Inflammatory macrophage (primary cell): ENCODE measurements around the gene GCDH.
"Not testable (repeated sequence)": the region's sequence is repeated elsewhere in the genome, so short reads cannot be mapped to it uniquely, and the experiment has no call there.

ENCODE experiments used
- DNase-seq, 2 donors: peaks; one replicate each; pipeline ENCODE4 v3.0.0-alpha.2; 2020 to 2022

The GCDH gene

DNA sequence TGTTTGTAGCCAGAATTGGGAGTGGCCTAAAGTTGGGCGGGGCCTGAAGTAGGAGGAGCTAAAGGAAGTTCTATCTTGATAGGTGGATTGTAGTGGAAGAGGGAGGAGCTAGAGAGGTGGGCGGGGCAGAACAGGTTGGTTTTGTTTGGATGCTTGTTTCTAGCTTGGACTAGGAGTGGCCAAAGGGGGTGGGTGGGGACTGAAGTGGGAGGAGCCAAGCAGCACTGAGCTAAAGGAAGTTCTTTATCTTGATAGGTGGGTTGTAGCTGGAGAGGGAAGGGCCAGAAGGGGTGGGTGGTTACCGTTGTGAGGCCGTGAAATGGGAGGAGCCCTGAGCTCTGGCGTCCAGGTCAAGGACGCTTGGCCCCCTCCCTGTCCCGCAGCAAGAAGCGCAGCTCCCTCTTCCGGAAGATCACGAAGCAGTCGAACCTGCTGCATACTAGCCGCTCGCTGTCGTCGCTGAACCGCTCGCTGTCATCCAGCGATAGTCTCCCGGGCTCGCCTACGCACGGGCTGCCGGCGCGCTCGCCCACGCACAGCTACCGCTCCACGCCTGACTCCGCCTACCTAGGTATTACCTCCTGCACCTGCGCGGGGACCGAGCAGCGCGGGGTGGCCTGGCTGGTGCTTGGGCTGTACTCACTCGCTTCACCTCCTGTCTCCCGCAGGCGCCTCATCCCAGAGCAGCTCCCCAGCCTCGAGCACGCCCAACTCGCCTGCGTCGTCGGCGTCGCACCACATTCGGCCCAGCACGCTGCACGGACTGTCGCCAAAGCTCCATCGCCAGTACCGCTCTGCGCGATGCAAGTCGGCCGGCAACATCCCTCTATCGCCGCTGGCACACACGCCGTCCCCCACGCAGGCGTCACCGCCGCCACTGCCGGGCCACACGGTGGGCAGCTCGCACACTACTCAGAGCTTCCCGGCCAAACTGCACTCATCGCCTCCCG lies 17.7 kb upstream of the GCDH start:
- DNase-seq = peak; percentile 59 to 60

DNA sequence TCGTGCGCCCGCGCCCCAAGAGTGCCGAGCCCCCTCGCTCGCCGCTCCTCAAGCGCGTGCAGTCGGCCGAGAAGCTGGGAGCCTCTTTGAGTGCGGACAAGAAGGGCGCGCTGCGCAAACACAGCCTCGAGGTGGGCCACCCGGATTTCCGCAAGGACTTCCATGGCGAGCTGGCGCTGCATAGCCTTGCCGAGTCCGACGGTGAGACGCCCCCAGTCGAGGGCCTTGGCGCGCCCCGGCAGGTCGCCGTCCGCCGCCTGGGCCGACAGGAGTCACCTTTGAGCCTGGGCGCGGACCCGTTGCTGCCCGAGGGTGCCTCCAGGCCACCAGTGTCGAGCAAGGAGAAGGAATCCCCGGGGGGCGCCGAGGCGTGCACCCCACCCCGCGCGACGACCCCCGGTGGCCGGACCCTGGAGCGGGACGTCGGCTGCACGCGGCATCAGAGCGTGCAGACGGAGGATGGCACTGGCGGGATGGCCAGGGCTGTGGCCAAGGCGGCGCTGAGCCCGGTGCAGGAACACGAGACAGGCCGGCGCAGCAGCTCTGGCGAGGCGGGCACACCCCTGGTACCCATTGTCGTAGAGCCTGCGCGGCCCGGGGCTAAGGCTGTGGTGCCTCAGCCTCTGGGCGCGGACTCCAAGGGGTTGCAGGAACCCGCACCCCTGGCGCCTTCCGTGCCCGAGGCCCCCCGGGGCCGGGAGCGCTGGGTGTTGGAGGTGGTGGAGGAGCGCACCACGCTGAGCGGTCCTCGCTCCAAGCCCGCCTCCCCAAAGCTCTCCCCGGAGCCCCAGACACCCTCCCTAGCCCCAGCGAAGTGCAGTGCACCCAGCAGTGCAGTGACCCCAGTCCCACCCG lies 16.8 kb upstream of the GCDH start:
- DNase-seq = no peak

DNA sequence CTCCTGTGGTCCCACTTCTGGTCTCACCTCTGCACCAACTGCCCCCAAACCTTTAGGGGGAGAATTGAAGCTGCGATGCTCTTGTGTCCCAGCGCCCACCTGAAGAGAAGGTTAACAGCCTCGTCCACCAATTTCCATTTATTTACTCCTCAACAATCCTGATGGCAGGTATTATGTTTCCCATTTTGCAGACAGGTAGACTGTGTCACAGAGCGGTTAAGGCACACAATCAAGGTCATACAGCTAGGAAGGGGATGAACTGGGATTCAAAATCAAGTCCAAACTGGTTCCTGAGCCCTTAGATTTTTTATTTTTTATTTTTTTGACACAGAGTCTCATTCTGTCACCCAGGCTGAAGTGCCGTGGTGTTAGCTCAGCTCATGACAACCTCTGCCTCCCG lies 15.9 kb upstream of the GCDH start:
- DNase-seq = no peak

DNA sequence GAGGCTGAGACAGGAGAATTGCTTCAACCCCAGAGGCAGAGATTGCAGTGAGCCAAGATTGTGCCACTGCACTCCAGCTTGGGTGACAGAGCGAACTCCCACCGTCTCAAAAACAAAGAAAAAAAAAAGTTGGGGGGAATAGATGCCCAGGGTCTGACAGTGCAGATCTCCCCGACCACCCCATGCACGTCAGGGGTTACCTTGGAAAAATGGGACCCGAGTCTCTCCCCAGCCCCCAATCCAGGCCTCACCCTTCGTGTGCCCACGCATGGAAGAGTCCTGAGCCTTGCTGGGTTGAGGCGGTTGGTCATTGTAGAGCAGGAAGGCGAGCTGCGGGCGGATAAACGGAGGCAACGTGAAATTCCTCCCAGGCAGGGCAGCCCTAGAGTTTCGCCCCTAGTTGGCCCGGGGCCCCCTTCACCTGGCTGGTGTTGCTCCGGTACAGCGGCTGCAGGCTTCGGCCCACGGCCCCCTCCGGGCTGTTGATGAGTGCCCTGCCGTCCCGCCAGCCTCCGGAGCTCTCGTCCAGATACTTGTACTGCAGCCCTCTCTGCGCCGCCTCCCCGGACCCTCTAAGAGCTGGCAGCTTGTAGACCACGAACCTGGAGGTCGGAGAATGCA lies 10.3 kb upstream of the GCDH start:
- DNase-seq = peak in 1 of 2 donors; percentile 25

DNA sequence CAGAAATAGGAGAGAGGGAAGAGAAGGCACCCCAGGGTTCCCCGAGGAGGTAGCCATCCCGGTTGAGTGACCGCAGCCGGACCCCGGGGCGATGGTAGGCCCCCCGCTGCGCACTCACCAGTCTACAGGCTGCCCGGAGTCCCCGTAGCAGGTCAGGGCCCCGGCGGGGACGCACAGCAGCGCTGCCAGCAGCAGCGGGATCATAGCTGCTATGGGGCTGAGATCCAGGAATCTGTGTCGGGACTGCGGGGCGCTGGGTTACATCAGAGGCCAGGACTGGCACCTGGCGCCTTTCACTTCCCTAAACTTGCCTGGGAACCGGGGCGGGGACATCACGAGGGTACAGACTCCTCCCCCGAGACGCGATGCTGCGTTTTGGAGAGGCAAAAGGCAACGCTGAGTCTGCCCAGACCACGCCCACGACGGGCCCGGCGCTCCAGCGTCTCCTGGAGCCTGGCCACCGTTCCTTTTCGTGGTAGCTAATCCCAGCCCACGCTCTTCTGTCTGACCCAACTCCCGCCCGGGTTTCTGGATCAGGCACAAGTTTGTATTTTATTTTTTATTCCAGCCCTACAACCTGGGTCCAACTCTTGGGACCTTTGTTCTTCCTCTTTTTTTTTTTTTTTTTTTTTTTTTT lies 9.7 kb upstream of the GCDH start, which contains the start of gene DNASE2:
TSS of gene DNASE2 (minus strand) at position 278 of the 637 bp plus-strand sequence. CDS start at position 204, 74 bp downstream.
- DNase-seq = peak; percentile 98 to 99

DNA sequence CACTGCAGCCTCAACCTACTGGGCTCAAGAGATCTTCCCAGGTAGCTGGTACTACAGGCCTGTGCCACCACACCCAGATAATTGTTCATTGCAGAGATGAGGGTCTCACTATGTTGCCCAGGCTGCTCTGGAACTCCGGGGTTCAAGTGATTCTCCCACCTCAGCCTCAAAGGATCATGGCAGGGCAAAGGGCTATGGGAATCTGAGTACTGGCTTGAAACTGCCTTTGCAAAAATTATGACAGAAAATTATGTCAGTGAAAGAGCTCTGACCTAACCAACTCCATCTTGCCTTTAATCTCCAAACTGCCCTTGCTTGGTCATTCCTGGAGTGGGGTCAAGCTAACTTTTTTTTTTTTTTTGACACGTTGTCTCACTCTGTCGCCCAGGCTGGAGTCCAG lies 8.4 kb upstream of the GCDH start:
- no peak for DNase-seq

DNA sequence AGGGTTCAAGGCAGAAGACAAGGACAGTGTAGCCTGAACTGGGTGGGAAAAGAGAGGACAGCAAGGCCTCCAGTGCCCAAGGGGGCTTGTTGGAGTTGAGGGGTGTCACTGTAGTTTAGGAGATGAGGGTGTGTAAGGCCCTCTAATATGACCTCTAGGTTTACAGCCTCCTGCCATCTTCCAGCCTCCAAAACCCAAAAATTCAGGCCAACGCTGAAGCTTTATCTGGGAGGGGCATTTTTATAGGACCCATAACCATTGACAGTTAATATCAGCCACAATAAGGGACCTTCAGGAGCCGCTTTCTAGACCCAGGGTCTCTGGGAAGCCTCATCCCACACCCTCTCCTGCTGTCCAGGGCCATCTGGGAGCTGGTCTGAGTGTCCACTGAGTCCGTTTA lies 6.8 kb upstream of the GCDH start:
- no peak for DNase-seq

DNA sequence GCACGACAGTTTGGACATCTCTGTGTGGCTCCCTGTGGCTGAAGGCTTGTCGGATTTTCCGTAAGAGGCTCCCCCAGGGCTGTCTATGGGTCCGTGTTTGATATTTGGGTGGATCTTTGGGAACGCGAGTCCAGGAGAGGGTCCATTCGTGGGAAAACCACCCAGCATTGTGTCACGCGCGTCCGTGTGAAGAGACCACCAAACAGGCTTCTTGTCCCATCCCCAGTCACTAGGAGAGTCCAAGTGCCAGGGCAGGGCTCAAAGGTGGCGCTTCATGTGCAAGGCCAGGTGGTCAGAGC lies 6.4 kb upstream of the GCDH start:
- DNase-seq = no peak

DNA sequence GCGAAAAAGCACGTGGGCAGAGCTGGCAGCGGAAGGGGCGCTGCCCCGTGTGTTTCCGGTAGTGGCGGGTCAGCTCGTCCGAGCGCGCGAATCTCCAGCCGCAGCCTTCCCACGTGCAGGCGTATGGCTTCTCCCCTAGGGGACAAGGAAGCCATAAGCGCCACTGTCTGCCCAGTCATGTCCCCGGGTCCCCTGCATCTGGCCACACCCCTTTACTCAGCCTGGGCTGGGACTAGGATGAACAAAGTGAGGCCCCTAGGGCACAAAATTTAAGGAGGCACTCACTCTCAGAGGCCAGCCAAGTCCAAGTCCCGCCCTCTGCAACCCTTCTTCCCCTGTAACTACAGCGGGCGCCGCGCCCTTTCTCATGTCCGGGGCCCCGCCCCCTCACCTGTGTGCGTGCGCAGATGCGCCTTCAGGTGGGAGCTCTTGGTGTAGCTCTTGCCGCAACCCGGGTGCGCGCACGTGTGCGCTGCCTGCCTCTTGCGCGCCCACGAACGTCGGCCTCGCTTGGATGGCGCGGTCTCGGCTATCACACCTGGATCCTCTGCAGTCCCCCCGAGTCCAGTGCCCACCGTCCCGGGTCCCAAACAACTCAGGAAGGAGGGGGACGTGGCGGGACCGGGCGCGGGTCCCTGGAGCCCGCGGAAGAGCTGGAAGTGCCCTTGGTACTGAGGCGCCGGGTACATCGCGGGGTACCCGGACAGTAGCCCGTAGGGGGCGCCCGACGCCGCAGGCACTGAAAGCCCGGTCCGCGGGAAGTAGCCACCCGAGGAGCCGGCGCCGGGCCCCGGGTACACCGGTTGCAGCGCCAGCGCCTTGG lies 5.8 kb upstream of the GCDH start:
- DNase-seq = peak; percentile 63 to 79

DNA sequence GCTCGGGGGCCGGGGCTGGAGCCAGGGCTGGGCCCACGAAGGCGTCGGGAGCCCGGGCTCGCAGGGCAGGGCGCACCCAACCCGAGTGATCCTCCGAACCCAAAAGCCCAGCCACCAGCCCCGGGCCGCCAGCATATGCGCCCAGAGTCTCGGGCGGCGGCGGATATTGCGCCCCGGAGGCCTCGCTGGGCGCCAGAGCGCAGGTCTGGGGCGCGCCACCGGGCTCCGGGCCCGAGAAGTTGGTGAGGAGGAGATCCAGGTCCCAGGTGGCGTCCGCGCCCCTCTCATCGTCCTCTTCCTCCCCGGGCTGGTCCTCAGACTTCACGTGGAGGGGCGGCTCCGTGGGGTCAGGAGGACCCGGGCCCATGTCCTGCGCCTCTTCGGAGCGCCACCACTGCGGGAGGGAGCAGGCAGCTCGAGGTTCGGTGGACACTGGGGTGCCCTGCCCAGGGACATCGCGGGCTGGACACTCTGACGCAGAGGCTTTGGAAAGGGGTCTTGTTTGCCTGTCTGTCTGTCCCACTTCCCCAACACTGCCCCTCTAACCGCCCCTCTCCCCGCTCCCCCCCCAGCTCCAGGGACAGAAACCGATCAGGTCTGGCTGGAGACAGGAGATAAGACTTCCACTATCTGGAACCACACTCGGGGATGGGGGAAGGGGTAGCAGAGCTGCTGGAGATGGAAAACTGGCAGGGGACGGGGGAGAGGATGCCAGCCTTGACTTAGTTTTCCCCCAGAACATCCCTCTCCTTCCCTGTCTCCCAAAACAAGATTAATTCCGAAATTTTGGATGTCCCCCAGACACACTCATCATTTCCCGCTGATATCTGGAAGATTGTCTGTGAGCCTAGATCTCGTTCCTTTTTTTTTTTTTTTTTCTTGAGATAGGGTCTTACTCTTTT lies 5.0 kb upstream of the GCDH start:
- DNase-seq = no peak

DNA sequence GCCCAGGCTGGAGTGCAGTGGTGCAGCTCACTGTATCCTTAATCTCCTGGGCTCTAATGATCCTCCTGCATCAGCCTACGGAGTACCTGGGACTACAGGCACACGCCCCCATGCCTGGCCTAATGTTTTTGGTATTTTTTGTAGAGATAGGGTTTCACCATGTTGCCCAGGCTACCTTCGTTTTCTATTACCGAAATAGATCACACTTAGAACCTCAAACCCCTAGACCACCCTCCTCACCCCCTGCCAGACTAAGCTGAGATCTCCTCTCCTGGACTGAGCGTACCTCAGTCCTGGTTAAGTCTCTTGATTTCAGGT lies 4.3 kb upstream of the GCDH start:
- no peak for DNase-seq

DNA sequence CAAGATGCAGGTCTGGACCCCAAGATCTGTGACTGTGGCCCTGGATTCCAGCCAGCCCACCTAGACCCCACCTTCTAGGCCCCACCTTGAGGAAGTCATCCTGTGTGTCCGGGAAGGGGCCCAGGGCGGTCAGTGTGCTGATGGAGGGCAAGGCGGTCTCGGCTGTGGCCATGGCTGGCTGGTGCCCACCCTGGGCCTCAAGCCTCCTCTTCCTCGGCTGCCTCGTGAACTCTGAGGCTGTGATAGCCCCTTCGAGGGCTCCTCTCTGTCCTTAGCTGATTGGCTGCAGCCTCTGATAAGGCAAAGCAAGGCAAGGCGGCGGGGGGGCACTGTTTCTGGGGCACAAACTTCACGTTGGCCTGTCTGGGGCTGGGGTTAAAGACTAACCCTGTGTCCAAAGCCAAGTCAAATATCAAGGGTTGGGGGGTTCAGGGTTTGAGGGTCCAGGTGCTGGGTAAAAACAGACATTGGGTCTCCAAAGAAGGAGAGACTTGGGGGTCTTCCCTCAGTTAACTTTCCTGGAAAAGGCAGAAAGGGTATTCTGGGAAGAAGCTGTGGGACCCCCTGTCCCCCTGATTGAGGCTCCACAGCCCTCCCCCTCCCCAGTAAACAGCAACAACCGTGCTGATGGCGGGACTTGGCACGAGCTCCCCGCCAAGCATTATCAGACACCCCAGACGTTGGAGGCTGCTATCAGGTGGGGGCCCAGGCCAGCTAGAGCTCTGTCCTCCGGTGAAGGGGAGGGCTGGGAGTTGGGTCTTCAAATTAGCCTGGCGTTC lies 3.8 kb upstream of the GCDH start, which contains the start of gene KLF1:
TSS of gene KLF1 (minus strand) at position 233 of the 779 bp plus-strand sequence. CDS start at position 172, 61 bp downstream.
- DNase-seq = no peak

DNA sequence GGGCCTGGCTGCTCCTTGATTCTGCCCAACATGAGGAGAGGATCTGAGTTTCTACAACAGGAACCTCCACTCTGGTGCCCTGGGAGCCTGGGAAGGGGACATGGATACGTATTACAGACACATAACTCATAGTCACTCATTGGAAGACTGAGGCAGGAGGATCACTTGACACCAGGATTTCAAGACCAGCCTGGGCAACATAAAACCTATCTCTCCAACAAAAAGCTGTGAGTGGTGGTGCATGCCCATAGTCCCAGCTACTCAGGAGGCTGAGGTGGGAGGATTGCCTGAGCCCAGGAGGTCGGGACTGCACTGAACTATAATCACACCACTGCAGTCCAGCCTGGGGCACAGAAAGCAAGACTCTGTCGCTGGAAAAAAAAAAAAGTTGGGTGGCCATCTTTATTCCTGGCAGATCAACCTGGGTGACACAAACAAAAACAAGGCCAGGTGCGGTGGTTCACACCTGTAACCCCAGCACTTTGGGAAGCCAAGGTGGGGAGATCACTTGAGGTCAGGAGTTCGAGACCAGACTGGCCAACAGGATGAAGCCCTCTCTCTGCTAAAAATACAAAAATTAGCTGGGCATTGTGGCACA lies 2.9 kb upstream of the GCDH start:
- DNase-seq = no peak

DNA sequence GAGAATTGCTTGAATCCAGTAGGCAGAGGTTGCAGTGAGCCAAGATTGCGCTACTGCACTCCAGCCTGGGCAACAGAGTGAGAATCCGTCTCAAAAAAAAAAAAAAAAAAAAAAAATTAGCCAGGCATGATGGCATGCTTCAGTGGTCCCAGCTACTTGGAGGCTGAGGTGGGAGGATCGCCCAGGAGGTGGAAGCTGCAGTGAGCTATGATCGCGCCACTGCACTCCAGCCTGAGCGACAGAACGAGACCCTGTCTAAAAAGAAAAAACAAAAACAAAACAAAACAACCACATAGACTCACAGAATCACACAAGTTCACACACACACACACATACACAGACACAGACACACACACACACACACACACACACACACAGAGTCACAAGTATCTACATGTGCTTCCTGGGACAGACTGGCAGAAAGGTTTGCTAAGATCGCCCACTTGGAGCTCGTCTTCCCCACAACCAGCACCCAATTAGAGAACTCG lies 617 bp upstream of the GCDH start:
- DNase-seq = not testable (repeated sequence)

DNA sequence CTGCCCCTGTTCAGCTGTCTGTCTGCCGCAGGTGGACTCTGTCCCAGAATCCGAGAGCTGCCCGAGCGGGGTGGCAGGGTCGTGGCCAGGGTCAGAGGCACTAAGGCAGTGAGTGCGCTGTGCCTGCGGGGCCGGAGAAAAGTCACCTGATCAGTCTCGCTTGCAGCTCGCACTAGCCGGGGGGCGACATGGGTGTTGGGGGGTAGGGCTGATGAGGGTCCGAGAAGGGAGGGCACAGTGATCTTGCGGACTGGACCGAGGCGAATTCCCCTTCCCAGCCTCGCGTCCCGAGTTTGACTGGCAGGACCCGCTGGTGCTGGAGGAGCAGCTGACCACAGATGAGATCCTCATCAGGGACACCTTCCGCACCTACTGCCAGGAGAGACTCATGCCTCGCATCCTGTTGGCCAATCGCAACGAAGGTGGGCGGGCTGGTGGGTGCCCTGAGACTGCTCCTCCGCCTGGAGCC lies 627 bp downstream of the GCDH start:
- no peak for DNase-seq

DNA sequence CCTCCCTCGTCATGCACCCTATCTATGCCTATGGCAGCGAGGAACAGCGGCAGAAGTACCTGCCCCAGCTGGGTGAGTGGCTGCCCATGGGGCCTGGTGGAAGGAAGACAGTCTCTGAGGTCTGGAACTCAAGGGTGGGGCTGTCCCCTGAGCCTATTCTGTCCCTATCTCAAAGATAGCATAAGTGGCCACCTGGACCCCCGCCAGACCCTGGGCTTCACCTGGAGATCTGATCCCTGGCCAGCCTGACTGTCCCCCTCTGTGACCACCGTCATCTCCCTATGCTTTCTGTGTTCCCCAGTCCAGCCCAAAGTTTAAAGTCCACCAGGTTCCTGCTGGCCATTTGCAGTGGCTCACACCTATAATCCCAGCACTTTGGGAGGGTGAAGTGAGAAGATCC lies 2.6 kb downstream of the GCDH start:
- DNase-seq = no peak

DNA sequence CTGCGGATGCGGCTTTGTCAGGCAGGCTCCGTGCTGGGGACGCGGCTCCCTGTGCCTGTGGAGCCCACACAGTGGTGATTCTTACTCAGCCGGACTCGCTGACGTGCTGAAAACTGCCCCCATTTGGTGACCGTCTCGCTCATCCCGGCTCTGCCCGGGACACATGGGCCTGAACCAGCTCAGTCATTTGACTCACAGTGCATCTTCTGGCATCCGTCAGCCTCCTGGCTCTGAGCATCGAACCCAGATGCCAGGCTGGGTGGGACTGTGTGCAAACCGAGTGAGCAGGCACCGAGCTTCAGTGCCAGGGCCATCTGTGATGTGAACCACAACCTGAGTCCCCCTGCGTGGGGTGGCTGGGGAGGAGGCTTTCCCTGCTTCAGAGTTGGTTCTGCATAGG lies 5.5 kb downstream of the GCDH start:
- DNase-seq = no peak

DNA sequence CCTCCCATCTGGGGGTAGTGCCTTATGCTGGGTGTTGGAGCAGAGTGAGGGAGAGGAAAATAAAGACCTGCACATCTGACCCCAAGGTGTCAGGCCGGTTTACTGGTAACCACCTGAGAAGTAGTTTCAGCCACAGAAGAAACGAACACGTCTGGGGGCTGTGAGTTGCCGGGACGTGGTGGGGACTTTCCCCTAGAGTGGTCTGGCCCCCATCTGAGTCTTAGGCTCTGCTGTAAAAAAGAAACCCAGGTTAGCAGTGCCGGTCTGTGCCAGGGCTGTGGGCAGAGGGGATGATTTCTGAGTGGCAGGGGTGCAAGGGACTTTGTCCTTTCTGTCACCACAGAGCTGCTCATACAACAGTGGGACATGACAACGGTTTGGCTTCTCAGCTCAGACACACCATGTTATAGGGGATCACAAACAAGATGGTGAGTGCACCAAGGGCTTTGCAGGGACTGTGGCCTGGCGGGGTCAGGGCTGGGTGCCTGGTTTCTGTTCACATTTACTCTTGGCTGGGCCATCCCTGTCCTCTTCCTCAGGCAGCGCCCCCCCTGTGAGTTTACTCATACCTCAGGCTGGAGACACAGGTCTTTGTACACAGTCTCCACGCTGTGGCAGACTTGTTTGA lies 9.0 kb downstream of the GCDH start:
- DNase-seq = no peak

DNA sequence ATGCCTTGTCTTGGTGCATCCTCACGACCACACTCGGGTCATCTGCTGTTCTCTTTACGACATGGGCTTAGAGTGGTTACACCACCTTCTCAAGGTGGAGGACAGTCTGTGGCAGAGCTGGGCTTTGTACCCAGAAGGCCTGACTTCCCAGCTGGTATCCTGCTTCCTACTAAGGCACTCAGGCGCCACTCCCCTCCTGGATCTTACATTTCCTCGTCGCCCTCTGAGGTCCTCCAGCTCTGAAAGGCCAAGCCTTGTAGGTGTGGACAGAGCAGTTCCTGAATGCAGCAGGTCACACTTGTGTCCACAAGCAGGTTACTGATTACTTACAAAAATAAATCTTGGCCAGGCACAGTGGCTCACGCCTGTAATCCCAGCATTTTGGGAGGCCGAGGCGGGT lies 16.2 kb downstream of the GCDH start:
- DNase-seq = no peak
